Anterior cingulate cortex (tissue), 58 donors: ENCODE data around the gene ARRB2.

ENCODE experiments used
- DNase-seq, 58 donors: peaks; one replicate each; lab custom pipeline; 2025; lab: John Stamatoyannopoulos, UW

The ARRB2 gene

DNA sequence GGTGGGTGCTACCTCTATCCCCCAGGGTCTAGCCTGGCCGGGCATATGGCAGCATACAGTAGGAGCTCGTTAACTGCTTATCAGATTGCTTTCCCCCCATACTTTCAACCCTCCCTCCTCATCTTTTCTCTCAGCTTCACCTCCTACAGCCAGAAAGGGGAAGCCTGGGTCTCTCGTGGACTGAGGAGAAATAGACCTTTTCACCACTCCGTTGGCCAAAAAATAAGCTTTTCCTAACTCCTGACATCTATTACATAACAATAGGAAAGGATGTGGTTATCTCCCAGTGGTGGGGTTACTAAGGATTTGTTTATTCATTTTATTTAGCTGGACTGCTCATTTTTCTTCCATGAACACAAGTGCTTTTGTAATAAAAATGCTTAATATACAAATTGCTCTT, 38.3 kb downstream of the ARRB2 start:
- DNase-seq: no peak

DNA sequence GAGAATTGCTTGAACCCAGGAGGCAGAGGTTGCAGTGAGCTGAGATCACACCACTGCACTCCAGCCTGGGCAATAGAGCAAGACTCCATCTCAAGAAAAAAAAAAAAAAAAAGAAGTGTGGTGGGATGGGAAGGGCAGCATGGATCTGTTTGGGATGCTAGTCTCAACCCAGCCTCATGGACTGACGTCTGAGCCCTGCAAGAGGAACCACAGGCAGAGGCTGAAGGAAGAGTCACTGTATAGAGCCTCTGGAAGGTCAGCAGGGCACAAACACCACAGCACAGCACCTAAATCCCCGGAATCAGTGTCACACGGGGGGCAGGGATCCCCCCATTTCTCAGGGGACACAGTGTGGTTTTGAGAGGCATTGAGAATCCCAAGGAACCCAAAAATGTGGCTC, 40.2 kb downstream of the ARRB2 start:
- no peak for DNase-seq

DNA sequence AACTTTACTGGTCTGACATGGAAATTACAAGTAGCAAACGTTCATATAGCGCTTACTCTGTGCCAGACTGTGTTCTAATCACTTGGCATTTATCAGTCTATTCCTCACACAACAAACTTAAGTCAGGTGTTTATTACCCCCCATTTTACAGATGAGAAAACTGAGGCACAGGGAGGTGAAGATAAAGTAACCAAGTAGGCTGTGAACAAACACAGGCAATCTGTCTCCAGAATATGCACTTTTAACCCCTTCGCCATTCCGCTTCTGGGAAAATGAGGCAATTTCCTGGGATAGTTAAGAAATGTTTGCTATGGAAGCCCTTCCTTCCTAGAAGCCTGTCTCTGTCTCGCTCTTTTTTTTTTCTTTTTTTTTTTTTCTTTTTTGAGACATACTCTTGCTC, 41.5 kb downstream of the ARRB2 start:
- no peak for DNase-seq

DNA sequence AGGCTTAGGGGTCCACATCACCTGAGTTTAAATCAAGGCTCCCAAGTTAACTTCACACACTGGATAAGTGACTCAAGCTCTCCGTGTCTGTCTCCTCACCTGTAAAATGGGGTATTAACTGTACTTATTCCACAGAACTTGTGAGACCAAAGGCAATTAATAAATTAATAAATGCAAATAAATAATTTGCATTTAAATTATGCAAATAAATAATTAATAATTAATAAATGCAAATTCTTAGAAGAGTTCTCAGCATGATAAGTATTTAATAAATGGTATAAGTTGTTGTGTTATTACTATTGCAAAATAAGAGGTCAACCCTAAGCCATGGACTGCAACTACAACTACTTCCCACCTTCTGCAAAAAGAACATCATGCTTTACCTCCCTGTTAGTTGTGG, 43.0 kb downstream of the ARRB2 start:
- no peak for DNase-seq

DNA sequence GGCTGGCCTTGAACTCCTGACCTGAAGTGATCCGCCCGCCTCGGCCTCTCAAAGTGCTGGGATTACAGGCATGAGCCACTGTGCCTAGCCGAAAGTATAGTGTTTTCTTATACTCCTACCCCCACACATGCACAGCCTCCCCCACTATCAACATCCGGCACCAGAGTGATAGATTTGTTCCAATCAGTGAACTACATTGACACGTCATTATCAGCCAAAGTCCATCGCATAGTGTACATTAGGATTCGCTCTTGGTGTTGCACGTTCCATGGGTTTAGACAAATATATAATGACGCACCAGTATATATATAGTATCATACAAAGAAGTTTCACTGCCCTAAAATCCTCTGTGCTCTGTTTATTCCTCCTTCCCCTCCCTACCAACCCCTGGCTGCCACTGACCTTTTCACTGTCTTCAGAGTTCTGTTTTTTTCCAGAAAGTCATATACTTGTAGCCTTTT, 49.4 kb downstream of the ARRB2 start:
- DNase-seq: no peak

DNA sequence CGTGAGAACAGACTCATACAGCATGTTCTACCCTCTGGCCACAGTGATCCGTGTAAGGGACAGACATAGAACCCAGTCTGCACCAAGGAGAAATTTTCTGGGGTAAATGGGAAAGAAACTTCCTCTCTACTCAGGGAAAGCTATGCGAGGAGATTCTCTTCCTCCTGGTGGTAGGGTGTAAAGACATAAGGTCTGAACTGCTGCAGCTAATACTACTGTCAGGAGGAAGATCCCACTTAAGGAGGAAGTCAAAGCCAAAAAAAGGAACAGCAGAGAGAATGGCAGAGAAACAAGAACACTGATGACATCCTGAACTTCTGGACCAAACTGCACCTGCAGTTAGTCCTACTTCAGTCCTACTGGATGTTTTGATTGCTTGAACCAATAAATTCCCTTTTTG, 54.2 kb downstream of the ARRB2 start:
- peak in 1 of 58 donors; percentile 20 for DNase-seq

DNA sequence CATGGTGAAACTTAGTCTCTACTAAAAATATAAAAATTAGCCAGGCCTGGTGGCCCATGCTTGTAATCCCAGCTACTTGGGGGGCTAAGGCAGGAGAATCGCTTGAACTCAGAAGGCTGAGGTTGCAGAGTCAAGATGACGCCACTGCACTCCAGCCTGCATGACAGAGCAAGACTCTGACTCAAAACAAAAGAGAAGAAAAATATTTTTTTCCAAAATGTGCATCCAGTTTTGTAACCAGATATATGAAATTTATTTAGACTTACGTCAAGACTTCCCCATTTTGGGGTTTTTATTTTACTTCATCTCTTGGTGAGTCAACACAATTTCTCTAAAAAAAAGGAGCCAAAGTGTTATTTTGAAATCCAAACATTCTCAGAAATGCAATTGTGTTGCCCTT, 55.8 kb downstream of the ARRB2 start:
- no peak for DNase-seq

DNA sequence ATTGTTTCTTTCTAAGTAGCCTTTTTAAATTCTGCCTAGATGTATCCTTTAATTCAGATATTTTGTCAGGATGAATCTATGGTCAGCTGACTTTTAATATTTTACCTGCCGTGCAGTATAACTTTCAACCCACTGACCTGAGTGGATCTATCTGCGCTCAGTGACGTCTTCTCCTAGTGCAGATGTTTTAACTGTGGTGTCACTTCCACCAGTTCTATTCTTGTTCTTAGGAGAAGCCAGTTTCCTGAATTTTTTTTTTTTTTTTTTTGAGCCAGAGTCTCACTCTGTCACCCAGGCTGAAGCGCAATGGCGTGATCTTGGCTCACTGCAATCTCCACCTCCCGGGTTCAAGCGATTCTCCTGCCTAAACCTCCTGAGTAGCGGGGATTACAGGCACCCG, 56.3 kb downstream of the ARRB2 start:
- no peak for DNase-seq

DNA sequence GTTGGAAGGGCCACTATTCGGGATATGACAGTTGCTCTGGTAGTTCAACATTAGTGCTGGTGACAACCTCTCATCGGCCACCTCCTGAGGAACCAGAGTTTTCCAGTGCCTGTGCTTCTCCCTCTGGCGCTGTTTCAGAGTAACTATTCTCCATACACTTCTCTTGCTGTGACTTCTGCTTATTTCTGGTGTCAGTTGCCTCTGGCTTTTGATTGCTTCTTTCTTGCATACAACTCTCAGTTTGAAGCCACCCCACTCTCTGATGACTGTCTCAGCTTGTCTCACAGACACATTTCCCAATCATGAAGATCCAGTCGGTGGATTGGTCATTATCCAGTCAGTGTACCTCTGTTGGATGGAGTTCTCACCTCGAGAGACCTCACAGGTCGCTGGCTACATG, 57.9 kb downstream of the ARRB2 start:
- no peak for DNase-seq

DNA sequence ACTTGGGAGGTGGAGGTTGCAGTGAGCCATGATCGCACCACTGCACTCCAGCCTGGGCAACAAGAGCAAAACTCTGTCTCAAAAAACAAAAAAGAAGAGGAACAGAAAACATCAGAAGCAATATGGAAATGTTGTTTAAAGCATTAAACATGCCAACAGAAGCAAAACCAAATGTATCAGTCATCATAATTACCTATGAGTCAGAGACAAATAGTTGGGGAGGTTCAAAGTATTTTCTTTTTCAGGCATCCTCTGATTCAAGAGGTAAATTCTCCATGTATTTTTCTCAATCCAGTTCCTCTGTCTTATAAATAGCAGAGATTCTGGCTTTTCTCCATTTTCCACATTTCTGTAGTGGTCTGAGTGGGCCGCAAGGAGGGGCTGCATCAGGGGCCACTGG, 59.2 kb downstream of the ARRB2 start:
- DNase-seq: no peak
